Stimulated activated CD4-positive, alpha-beta T cell treated with anti-CD3 and anti-CD28 coated beads, TNF-alpha, amount 100 ng/mL, for 1 hour (primary cell): Measurements from ENCODE around the gene LRRFIP1.

ENCODE experiments used
- DNase-seq, 3 donors: peaks; one replicate each; pipeline ENCODE4 v3.0.0-alpha.2; 2020; ENCODE audit warnings: low read depth in 3 of 3, low spot score in 1 of 3

LRRFIP1 gene

GRCh38 chr2:237616734-237617586, 10.4 kb upstream of the LRRFIP1 start:
- no peak for DNase-seq

- DNase-seq: no peak
Measured at GRCh38 chr2:237617587-237617982, 9.8 kb upstream of the LRRFIP1 start.

- no peak for DNase-seq
Measured at GRCh38 chr2:237618449-237618848, 8.9 kb upstream of the LRRFIP1 start.

GRCh38 chr2:237623428-237624403, 3.7 kb upstream of the LRRFIP1 start:
- no peak for DNase-seq

- no peak for DNase-seq
Measured at GRCh38 chr2:237624565-237624964, 2.8 kb upstream of the LRRFIP1 start.

GRCh38 chr2:237625216-237625705, 2.1 kb upstream of the LRRFIP1 start:
- DNase-seq: no peak

- no peak for DNase-seq
Measured at GRCh38 chr2:237625777-237626176, 1.6 kb upstream of the LRRFIP1 start.

GRCh38 chr2:237626813-237627440, 460 bp upstream of the LRRFIP1 start:
- no peak for DNase-seq

- DNase-seq: no peak
Measured at GRCh38 chr2:237628247-237629187, 1.1 kb downstream of the LRRFIP1 start.

- no peak for DNase-seq
Measured at GRCh38 chr2:237629188-237629534, 1.8 kb downstream of the LRRFIP1 start.

- DNase-seq: no peak
Measured at GRCh38 chr2:237629739-237630138, 2.4 kb downstream of the LRRFIP1 start.

GRCh38 chr2:237630216-237631000, 3.0 kb downstream of the LRRFIP1 start:
- no peak for DNase-seq

GRCh38 chr2:237631007-237631785, 3.8 kb downstream of the LRRFIP1 start:
- no peak for DNase-seq

- DNase-seq: no peak
Measured at GRCh38 chr2:237631801-237632585, 4.6 kb downstream of the LRRFIP1 start.

GRCh38 chr2:237633061-237633561, 5.7 kb downstream of the LRRFIP1 start:
- DNase-seq: no peak

GRCh38 chr2:237636578-237636977, 9.2 kb downstream of the LRRFIP1 start:
- no peak for DNase-seq

GRCh38 chr2:237637429-237638135, 10.2 kb downstream of the LRRFIP1 start:
- no peak for DNase-seq
